ENCODE measurements around the gene GSTCD.
"Not testable (repeated sequence)": the region's sequence is repeated elsewhere in the genome, so short reads cannot be mapped to it uniquely, and the experiment has no call there.

GSTCD gene

DNA sequence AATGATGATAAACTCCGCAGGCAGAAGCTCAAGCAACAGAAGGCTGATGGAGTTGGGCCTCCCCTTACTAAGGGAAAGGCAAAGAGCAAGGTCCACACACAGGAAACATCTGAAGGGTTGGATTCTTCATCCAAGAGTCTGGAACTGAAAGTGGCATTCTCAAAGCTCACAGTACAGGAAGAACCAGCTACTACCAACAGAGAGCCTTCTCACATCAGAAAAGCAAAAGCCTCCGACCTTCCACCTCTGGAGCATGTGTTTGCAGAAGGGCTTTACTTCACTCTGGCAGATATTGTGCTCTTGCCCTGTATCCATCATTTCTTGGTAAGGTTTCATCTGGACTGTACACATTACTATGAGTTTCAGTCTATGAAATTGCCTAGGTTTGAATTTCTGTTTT is 10.6 kb downstream of the GSTCD start:
- no peak for DNase-seq

GRCh38 chr4:105725623-105726022 is 17.0 kb downstream of the GSTCD start:
- DNase-seq = no peak

DNA sequence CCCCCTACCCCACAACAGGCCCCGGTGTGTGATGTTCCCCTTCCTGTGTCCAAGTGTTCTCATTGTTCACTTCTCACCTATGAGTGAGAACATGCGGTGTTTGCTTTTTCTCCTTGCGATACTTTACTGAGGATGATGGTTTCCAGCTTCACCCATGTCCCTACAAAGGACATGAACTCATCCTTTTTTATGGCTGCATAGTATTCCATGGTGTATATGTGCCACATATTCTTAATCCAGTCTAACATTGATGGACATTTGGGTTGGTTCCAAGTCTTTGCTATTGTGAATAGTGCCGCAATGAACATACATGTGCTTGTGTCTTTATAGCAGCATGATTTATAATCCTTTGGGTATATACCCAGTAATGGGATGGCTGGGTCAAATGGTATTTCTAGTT is 21.3 kb downstream of the GSTCD start:
- DNase-seq = not testable (repeated sequence)

DNA sequence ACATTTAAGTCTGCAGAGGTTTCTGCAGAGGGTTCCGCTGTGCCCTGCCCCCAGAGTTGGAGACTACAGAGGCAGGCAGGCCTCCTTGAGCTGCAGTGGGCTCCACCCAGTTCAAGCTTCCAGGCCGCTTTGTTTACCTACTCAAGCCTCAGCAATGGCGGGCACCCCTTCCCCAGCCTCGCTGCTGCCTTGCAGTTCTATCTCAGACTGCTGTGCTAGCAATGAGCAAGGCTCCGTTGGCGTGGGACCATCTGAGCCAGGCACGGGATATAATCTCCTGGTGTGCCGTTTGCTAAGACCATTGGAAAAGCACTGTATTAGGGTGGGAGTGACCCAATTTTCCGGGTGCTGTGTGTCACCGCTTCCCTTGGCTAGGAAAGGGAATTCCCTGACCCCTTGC is 26.6 kb downstream of the GSTCD start:
- not testable (repeated sequence) for DNase-seq

DNA sequence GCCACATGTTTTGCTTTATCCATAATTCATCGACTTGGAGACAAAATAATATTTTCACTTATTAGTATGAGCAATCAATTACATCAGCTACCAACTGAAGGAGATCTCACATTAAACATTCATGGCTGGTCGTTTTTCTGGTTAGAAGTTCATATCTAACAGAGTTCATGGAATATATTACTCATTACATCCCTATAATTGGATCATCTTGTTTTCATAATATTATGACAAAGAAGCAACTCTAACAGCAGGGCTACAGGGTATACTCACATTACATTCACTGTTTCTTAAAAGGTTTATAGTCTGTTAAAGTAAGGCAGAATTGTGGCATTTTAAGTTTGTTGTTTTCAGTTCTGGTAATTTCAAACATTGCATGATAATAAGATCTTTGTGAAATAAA is 33.0 kb downstream of the GSTCD start:
- no peak for DNase-seq

GRCh38 chr4:105748222-105748621 is 39.6 kb downstream of the GSTCD start:
- DNase-seq = no peak

- no peak for DNase-seq
Observed at GRCh38 chr4:105751718-105752299, 43.2 kb downstream of the GSTCD start.

DNA sequence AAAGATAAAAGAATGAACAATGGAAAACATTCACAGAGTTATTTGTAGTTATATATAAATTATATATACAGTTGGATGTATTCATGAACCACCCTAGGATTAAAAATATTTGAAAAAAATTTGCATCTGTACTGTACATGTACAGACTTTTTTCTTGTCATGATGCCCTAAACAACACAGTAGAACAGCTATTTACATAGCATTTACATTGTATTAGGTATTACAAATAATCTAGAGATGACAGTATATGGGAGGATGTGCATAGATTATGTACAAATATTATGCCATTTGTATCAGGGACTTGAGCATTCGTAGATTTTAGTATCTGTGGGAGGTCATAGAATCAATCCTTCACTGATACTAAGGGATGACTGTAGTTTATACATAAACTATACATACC is 44.8 kb downstream of the GSTCD start:
- DNase-seq = no peak

GRCh38 chr4:105755375-105755774 is 46.8 kb downstream of the GSTCD start:
- DNase-seq = no peak

GRCh38 chr4:105758958-105759357 is 50.4 kb downstream of the GSTCD start:
- no peak for DNase-seq

DNA sequence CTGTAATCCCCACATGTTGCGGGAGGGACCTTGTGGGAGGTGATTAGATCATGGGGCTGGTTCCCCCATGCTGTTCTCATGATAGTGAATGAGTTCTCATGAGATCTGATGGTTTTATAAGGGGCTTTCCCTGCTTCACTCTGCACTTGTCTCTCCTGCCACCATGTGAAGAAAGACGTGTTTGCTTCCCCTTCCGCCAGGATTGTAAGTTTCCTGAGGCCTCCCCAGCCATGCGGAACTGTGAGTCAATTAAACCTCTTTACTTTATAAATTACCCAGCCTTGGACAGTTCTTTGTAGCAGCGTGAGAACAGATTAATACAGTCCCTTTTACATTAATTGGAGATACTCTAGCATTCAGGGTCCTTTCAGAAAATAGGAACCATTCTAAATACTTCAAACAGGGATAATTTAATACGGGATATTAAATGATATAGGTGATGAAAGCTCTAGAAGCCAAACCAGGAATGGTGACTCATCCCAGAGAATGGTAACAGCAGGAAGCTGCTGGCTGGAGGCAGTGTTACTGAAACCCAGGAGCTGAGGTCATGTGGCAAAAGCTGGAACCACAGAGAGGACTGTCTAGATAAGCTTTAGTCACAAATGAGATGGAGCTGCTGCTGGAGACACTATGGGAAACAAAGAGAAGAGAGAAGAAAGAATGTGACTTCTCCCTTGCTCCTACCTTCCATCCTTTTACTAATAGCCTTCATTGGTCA is 57.3 kb downstream of the GSTCD start:
- no peak for DNase-seq

GRCh38 chr4:105767579-105767978 is 59.0 kb downstream of the GSTCD start:
- DNase-seq = no peak

GRCh38 chr4:105770524-105770923 is 61.9 kb downstream of the GSTCD start:
- DNase-seq = not testable (repeated sequence)

DNA sequence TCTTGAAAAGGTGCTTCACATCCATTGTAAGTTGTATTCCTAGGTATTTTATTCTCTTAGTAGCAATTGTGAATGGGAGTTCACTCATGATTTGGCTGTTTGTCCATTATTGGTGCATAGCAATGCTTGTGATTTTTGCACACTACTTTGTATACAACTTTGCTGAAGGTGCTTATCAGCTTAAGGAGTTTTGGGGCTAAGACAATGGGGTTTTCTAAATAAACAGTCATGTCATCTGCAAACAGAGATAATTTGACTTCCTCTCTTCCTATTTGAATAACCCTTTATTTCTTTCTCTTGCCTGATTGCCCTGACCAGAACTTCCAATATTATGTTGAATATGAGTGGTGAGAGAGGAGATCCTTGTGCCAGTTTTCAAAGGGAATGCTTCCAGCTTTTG is 63.5 kb downstream of the GSTCD start:
- not testable (repeated sequence) for DNase-seq

DNA sequence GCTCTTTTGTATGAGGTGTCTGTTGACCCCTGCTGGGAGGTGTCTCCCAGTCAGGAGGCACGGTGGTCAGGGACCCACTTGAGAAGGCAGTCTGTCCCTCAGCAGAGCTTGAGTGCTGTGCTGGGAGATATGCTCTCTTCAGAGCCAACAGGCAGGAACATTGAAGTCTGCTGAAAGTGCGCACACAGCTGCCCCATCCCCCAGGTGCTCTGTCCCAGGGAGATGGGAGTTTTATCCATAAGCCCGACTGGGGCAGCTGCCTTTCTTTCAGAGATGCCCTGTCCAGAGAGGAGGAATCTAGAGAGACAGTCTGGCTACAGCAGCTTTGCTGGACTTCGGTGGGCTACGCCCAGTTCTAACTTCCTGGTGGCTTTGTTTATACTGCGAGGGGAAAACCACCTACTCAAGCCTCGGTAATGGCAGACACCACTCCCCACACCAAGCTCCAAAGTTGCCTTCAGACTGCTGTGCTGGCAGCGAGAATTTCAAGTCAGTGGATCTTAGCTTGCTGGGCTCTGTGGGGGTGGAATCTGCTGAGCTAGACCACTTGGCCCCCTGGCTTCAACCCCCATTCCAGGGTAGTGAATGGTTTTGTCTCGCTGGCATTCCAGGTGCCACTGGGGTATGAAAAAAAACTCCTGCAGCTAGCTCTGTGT is 67.3 kb downstream of the GSTCD start:
- DNase-seq = not testable (repeated sequence)

- DNase-seq = no peak
Observed at GRCh38 chr4:105780176-105780575, 71.6 kb downstream of the GSTCD start.

- DNase-seq = no peak
Observed at GRCh38 chr4:105784761-105785160, 76.2 kb downstream of the GSTCD start.

GRCh38 chr4:105785792-105786191 is 77.2 kb downstream of the GSTCD start:
- no peak for DNase-seq

GRCh38 chr4:105786748-105787147 is 78.2 kb downstream of the GSTCD start:
- no peak for DNase-seq

- DNase-seq = no peak
Observed at GRCh38 chr4:105797225-105797624, 88.6 kb downstream of the GSTCD start.

DNA sequence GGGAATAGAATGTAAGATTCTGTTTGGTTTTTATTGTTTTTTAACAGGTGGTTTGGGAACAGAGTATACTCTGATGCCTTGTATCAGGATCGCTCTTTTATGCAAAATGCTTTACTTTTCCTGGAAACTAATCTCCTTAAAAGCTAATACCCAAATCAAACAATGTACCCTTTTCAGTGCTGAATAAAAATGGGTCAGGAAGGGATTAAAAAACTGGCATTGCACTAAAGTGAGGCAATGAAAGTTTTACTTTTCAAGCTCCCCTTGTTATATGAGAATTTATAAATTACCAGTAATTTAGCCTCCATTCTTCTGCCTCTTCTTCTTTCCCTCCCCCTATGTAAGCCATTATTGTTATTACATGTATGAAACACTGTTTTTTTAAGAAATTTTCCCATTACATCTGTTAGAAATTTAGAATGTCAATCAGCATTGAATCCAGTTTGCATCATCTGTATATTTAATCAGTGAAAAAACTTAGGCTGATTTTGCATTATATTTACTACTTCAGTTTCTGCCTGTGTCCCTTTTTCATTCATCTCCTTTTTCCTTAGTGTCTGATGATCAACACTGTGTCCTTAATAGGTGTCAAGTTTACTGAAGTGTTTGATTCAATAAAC is 97.0 kb downstream of the GSTCD start:
- DNase-seq = no peak

- DNase-seq = no peak
Observed at GRCh38 chr4:105807496-105807895, 98.9 kb downstream of the GSTCD start.

GRCh38 chr4:105808030-105808749 is 99.6 kb downstream of the GSTCD start:
- no peak for DNase-seq

All from NCI-H2107 (cell line).